ENCODE measurements around the gene ARID3A. TPM values are rescaled to one million over a fixed set of nuclear protein-coding genes. Genes with fewer than 3 reads are reported as not detected.

Gene ARID3A
- total and polyA plus RNA-seq, 2 of the 4 experiments (the other 2 are of a cell fraction): 16.0 to 23.1 TPM

GRCh38 chr19:989381-990081, 63.7 kb downstream of the ARID3A start:
- Histone ChIP-seq H4K5ac (ENCODE audit: low read depth, low read length) (no peak overlapping the region), H4K8ac (ENCODE audit: low read depth in 2 of 2, low read length in 2 of 2) (no peak overlapping the region), H2AK5ac (ENCODE audit: low read depth, low read length) (no peak overlapping the region), H2AFZ (replicated peaks; ENCODE audit: low read length, poor library complexity) (no peak overlapping the region), H4K91ac (ENCODE audit: insufficient read depth, low read depth, low read length) (no peak overlapping the region), H3K23ac (ENCODE audit: low read depth, low read length) (no peak overlapping the region), H3K14ac (replicated peaks; ENCODE audit: low read depth, low read length) (no peak overlapping the region), H3K18ac (ENCODE audit: low read depth, low read length) (no peak overlapping the region), H3K4ac (ENCODE audit: low read depth, low read length) (no peak overlapping the region), H3K4me2 (ENCODE audit: low read depth, low read length) (no peak overlapping the region), H3K4me1 (ENCODE audit: control insufficient read depth, insufficient read depth, low read length) (peaks cover 3% of the 10 kb centered on the region), H2BK20ac (ENCODE audit: low read depth, low read length) (no peak overlapping the region), H3K4me3 (ENCODE audit: insufficient read depth, low read depth, low read length) (no peak overlapping the region), H3K9me1 (ENCODE audit: insufficient read depth, low read length) (0 out of 2 replicates have a peak, but pooled peaks cover 4% of the 10 kb centered on the region), H2BK120ac (ENCODE audit: low read depth, low read length) (no peak overlapping the region), H3K79me1 (ENCODE audit: low read depth in 1 of 2, low read length in 2 of 2) (peaks cover 5 to 26% of the 10 kb centered on the region in 2 experiments), H2BK15ac (ENCODE audit: low read depth, low read length) (no peak overlapping the region), H3K9me3 (ENCODE audit: control insufficient read depth, insufficient read depth, low read length) (no peaks in the 10 kb centered on the region), H3K56ac (ENCODE audit: extremely low read depth, insufficient read depth, low read length) (no peak overlapping the region), H2BK5ac (ENCODE audit: low read depth, low read length, poor library complexity, severe bottlenecking) (no peak overlapping the region), H4K20me1 (ENCODE audit: insufficient read depth, low read length) (peaks cover 7% of the 10 kb centered on the region), H2AK9ac (replicated peaks; ENCODE audit: low read depth, low read length, poor library complexity) (no peak overlapping the region), H3K36me3 (ENCODE audit: control insufficient read depth, insufficient read depth, low read length) (peaks cover 49% of the 10 kb centered on the region), H3K27me3 (ENCODE audit: control insufficient read depth, insufficient read depth, low read length) (no peaks in the 10 kb centered on the region), H3K27ac (ENCODE audit: insufficient read depth, low read length) (no peak overlapping the region), H3K9ac (ENCODE audit: low read depth, low read length) (no peak overlapping the region)
- in situ Hi-C loops (cut with MboI; ENCODE audit: low sequenced_read_pairs) (loop anchor here (10.0 kb wide), 1 partner anchor 225 kb away; no protein-coding TSS in a partner anchor), intact Hi-C loops (cut with micrococcal nuclease) (no loop called here), dilution Hi-C loops (cut with HindIII; ENCODE audit: low sequenced_read_pairs, unreplicated experiment) (no loop called here)
- no peak for ATAC-seq (ENCODE audit: low read depth)
- CTCF ChIA-PET: no interaction called here
- no TSS peak for BruUV-seq (replicated peaks)
- DNase-seq: no peak
- 97% methylated on average over 6 of the region's 25 CpGs; no CpG with 5 or more reads in 1 of the 2 experiments for WGBS, 2 experiments (ENCODE audit: extremely low coverage in 2 of 2, insufficient read length in 1 of 2)
- POLR2A ChIA-PET (ENCODE audit: unreplicated experiment): no interaction called here
- TF ChIP-seq BHLHE40 (IDR thresholded peaks at IDR 0.05; ENCODE audit: low read depth, low read length): no peak
- TF ChIP-seq CTCF (conservative IDR thresholded peaks at IDR 0.05; ENCODE audit: low read depth, low read length): peak; percentile 16; the same call in 1 of the 2 replicates
- TF ChIP-seq NFE2L2 (IDR thresholded peaks at IDR 0.05; ENCODE audit: low read depth, low read length): no peak
- no peak for TF ChIP-seq MAFK (IDR thresholded peaks at IDR 0.05; ENCODE audit: low read depth, low read length)
- TF ChIP-seq RFX5 (IDR thresholded peaks at IDR 0.05; ENCODE audit: low read depth, low read length): no peak
- no peak for TF ChIP-seq CHD1 (IDR thresholded peaks at IDR 0.05; ENCODE audit: low read depth, low read length)
- no peak for TF ChIP-seq USF2 (IDR thresholded peaks at IDR 0.05; ENCODE audit: low read depth, low read length)

Measured in IMR-90 (cell line).